ENCODE data around the gene KCNIP4.

KCNIP4 gene

GRCh38 chr4:21467551-21467950, 481.0 kb downstream of the KCNIP4 start:
- Histone ChIP-seq H3K9me2 (replicated peaks; ENCODE audit: low read depth, low read length) (no peaks in the 10 kb centered on the region), H3K79me2 (ENCODE audit: insufficient read depth, low read length) (no peaks in the 10 kb centered on the region), H3F3A (ENCODE audit: low read depth) (no peaks in the 10 kb centered on the region), H3K36me3 (ENCODE audit: insufficient read depth, low read length) (no peaks in the 10 kb centered on the region), H3K4me3 (ENCODE audit: low read length, poor library complexity, severe bottlenecking) (no peak overlapping the region), H3K9me3 (ENCODE audit: insufficient read depth, low read depth, low read length) (no peaks in the 10 kb centered on the region), H4K20me1 (ENCODE audit: insufficient read depth, low read length, poor library complexity, severe bottlenecking) (no peaks in the 10 kb centered on the region), H3K27me3 (ENCODE audit: insufficient read depth, low read length, poor library complexity, severe bottlenecking) (no peaks in the 10 kb centered on the region), H3K9ac (ENCODE audit: low read depth, low read length, poor library complexity, severe bottlenecking) (no peak overlapping the region), H3K4me1 (ENCODE audit: insufficient read depth, low read length, poor library complexity, severe bottlenecking) (no peaks in the 10 kb centered on the region), H3K4me2 (ENCODE audit: low read depth, low read length, poor library complexity, severe bottlenecking) (no peak overlapping the region), H2AFZ (ENCODE audit: low read length) (no peak overlapping the region)
- TF ChIP-seq CTCF (conservative IDR thresholded peaks at IDR 0.05; ENCODE audit: low read length) (no peak), EZH2phosphoT487 (IDR thresholded peaks at IDR 0.05; ENCODE audit: borderline replicate concordance) (no peak)

GRCh38 chr4:21457086-21457840, 491.3 kb downstream of the KCNIP4 start:
- H3K4me1 ChIP-seq (ENCODE audit: insufficient read depth, low read length, poor library complexity, severe bottlenecking), result no peaks in the 10 kb centered on the region
- no peak overlapping the region for H3K4me3 ChIP-seq (ENCODE audit: low read length, poor library complexity, severe bottlenecking)
- no peaks in the 10 kb centered on the region for H4K20me1 ChIP-seq (ENCODE audit: insufficient read depth, low read length, poor library complexity, severe bottlenecking)
- TF ChIP-seq EZH2phosphoT487 (IDR thresholded peaks at IDR 0.05; ENCODE audit: borderline replicate concordance) (no peak), CTCF (conservative IDR thresholded peaks at IDR 0.05; ENCODE audit: low read length) (no peak)
- H3K79me2 ChIP-seq (ENCODE audit: insufficient read depth, low read length), result no peaks in the 10 kb centered on the region
- no peak overlapping the region for H3K4me2 ChIP-seq (ENCODE audit: low read depth, low read length, poor library complexity, severe bottlenecking)
- H3K9ac ChIP-seq (ENCODE audit: low read depth, low read length, poor library complexity, severe bottlenecking), result no peak overlapping the region
- H3K36me3 ChIP-seq (ENCODE audit: insufficient read depth, low read length), result no peaks in the 10 kb centered on the region
- H3K27me3 ChIP-seq (ENCODE audit: insufficient read depth, low read length, poor library complexity, severe bottlenecking), result no peaks in the 10 kb centered on the region
- H3F3A ChIP-seq (ENCODE audit: low read depth), result no peaks in the 10 kb centered on the region
- H3K9me2 ChIP-seq (replicated peaks; ENCODE audit: low read depth, low read length), result no peaks in the 10 kb centered on the region
- no peaks in the 10 kb centered on the region for H3K9me3 ChIP-seq (ENCODE audit: insufficient read depth, low read depth, low read length)
- no peak overlapping the region for H2AFZ ChIP-seq (ENCODE audit: low read length)

GRCh38 chr4:21454831-21455230, 493.7 kb downstream of the KCNIP4 start:
- Histone ChIP-seq H3K27me3 (ENCODE audit: insufficient read depth, low read length, poor library complexity, severe bottlenecking) (no peaks in the 10 kb centered on the region), H3K9me3 (ENCODE audit: insufficient read depth, low read depth, low read length) (no peaks in the 10 kb centered on the region), H3F3A (ENCODE audit: low read depth) (no peaks in the 10 kb centered on the region), H4K20me1 (ENCODE audit: insufficient read depth, low read length, poor library complexity, severe bottlenecking) (no peaks in the 10 kb centered on the region), H3K4me1 (ENCODE audit: insufficient read depth, low read length, poor library complexity, severe bottlenecking) (no peaks in the 10 kb centered on the region), H2AFZ (ENCODE audit: low read length) (no peak overlapping the region), H3K9me2 (replicated peaks; ENCODE audit: low read depth, low read length) (no peaks in the 10 kb centered on the region), H3K4me2 (ENCODE audit: low read depth, low read length, poor library complexity, severe bottlenecking) (no peak overlapping the region), H3K36me3 (ENCODE audit: insufficient read depth, low read length) (no peaks in the 10 kb centered on the region), H3K79me2 (ENCODE audit: insufficient read depth, low read length) (no peaks in the 10 kb centered on the region), H3K4me3 (ENCODE audit: low read length, poor library complexity, severe bottlenecking) (no peak overlapping the region), H3K9ac (ENCODE audit: low read depth, low read length, poor library complexity, severe bottlenecking) (no peak overlapping the region)
- TF ChIP-seq EZH2phosphoT487 (IDR thresholded peaks at IDR 0.05; ENCODE audit: borderline replicate concordance) (no peak), CTCF (conservative IDR thresholded peaks at IDR 0.05; ENCODE audit: low read length) (no peak)
